HCT116 (cell line): ENCODE data around the gene RHBDF2. TPM values are rescaled to one million over a fixed set of nuclear protein-coding genes. Genes with fewer than 3 reads are reported as not detected.

Experiments used
- ATAC-seq: fragments of 200-7000 bp; cut with Tn5 transposase; 2 replicates; pipeline ENCODE4 v1.9.1; 2020; ENCODE audit warnings: mild to moderate bottlenecking, moderate library complexity
- BruUV-seq: library from RNA; stranded (reverse); fragments of 400-500 nt; replicated peaks from 2 replicates; lab custom pipeline; 2021; lab: Mats Ljungman, UMichigan
- CTCF ChIA-PET: fragments of 300-600 bp; sonication (Branson Sonifier 250); formaldehyde crosslinking; loops from one replicate; lab custom pipeline; 2021; ENCODE audit warnings: antibody characterized with exemption; lab: Charles Lee
- POLR2A ChIA-PET: fragments of 300-600, 350-600 bp; sonication (Branson Sonifier 250); formaldehyde crosslinking; loops from one replicate; lab custom pipeline; 2021; ENCODE audit warnings: antibody characterized with exemption; lab: Charles Lee
- RAD21 ChIA-PET, 2 experiments: fragments of 300-600 bp; sonication (Branson Sonifier 250); formaldehyde crosslinking; loops; one replicate each; lab custom pipeline; 2023; ENCODE audit warnings: low total read pairs in 2 of 2; ENCODE audit not compliant: uncharacterized antibody in 2 of 2, unreplicated experiment in 2 of 2, low non-redundant PET in 1 of 2; lab: Charles Lee
- DNase-seq: peaks from one replicate; pipeline ENCODE4 v3.0.0-alpha.2; 2010; ENCODE audit warnings: low read depth, low spot score
- H2AFZ ChIP-seq: fragments of 200-600 bp; shearing (Covaris generic), sonication (generic); 2 replicates; pipeline ENCODE4 v1.6.1; 2017; ENCODE audit warnings: low read depth, mixed run types, mixed read lengths, antibody characterized with exemption, low read length; ENCODE audit not compliant: poor library complexity, severe bottlenecking
- H3K27ac ChIP-seq: 2 replicates; pipeline ENCODE4 v1.5.1; 2012; ENCODE audit warnings: low read depth, low read length
- H3K27me3 ChIP-seq: fragments of 200-600 bp; sonication (generic); 2 replicates; pipeline ENCODE4 v1.6.1; 2016; ENCODE audit warnings: mixed run types, low read length, mixed read lengths; ENCODE audit not compliant: insufficient read depth
- H3K36me3 ChIP-seq, 2 experiments: fragments of 200-500 bp in 1 of 2; fragments of 200-600 bp in 1 of 2; sonication (Bioruptor generic) in 1 of 2; sonication (generic) in 1 of 2; 2 replicates each; pipeline versions ENCODE4 v1.5.1 to v1.6.1; 2014 to 2016; ENCODE audit warnings: low read length in 2 of 2, inconsistent platforms in 1 of 2, mixed read lengths in 1 of 2, mixed run types in 1 of 2; ENCODE audit not compliant: insufficient read depth in 2 of 2, control insufficient read depth in 1 of 2
- H3K4me1 ChIP-seq, 2 experiments: fragments of 200-600 bp in 1 of 2; sonication (generic) in 1 of 2; 2 replicates each; pipeline versions ENCODE4 v1.5.1 to v1.6.1; 2012 to 2017; ENCODE audit warnings: low read length in 2 of 2, inconsistent platforms in 1 of 2, mild to moderate bottlenecking in 1 of 2, mixed read lengths in 1 of 2, mixed run types in 1 of 2, moderate library complexity in 1 of 2; ENCODE audit not compliant: insufficient read depth in 2 of 2, control insufficient read depth in 1 of 2
- H3K4me2 ChIP-seq: fragments of 200-600 bp; sonication (generic); 2 replicates; pipeline ENCODE4 v1.6.1; 2017; ENCODE audit warnings: mixed run types, low read length, mixed read lengths
- H3K4me3 ChIP-seq, 2 experiments: fragments of 200-600 bp in 1 of 2; sonication (generic) in 1 of 2; replicated peaks in 1 of 2; 2 replicates each; pipeline ENCODE4 v1.5.1; 2011 to 2016; ENCODE audit warnings: low read length in 2 of 2, control low read depth in 1 of 2, low read depth in 1 of 2, mild to moderate bottlenecking in 1 of 2, mixed read lengths in 1 of 2, mixed run types in 1 of 2
- H3K79me2 ChIP-seq: fragments of 200-600 bp; sonication (generic); 2 replicates; pipeline ENCODE4 v1.6.1; 2017; ENCODE audit warnings: mild to moderate bottlenecking, mixed run types, low read length, moderate library complexity, mixed read lengths; ENCODE audit not compliant: insufficient read depth
- H3K9ac ChIP-seq: fragments of 200-600 bp; sonication (generic); 2 replicates; pipeline ENCODE4 v1.6.1; 2016; ENCODE audit warnings: low read length, mixed read lengths
- H3K9me2 ChIP-seq: fragments of 200-600 bp; sonication (generic), shearing (Covaris generic); 2 replicates; pipeline ENCODE4 v1.6.1; 2017; ENCODE audit warnings: mixed run types, mild to moderate bottlenecking, moderate library complexity; ENCODE audit not compliant: insufficient read depth
- H3K9me3 ChIP-seq, 2 experiments: fragments of 200-500 bp in 1 of 2; fragments of 200-600 bp in 1 of 2; sonication (Bioruptor generic) in 1 of 2; sonication (generic) in 1 of 2; 2 replicates each; pipeline ENCODE4 v1.6.1; 2014 to 2017; ENCODE audit warnings: low read length in 2 of 2, mixed read lengths in 2 of 2, inconsistent platforms in 1 of 2, low read depth in 1 of 2, mild to moderate bottlenecking in 1 of 2, mixed run types in 1 of 2, moderate library complexity in 1 of 2; ENCODE audit not compliant: control insufficient read depth in 1 of 2, insufficient read depth in 1 of 2
- H4K20me1 ChIP-seq: fragments of 200-600 bp; sonication (generic), shearing (Covaris generic); 2 replicates; pipeline ENCODE4 v1.6.1; 2017; ENCODE audit warnings: mixed run types, mild to moderate bottlenecking, moderate library complexity; ENCODE audit not compliant: insufficient read depth
- CBX3 ChIP-seq: IDR thresholded peaks from 2 replicates; pipeline ENCODE4 v1.6.1; 2012; ENCODE audit warnings: low read depth
- CEBPB ChIP-seq: IDR thresholded peaks from 2 replicates; pipeline ENCODE4 v1.6.1; 2012; ENCODE audit warnings: low read depth
- ELF1 ChIP-seq: IDR thresholded peaks from 2 replicates; pipeline ENCODE4 v1.6.1; 2012; ENCODE audit warnings: low read depth, borderline replicate concordance
- FOSL1 ChIP-seq: IDR thresholded peaks from 2 replicates; pipeline ENCODE4 v1.6.1; 2012; ENCODE audit warnings: low read depth
- JUND ChIP-seq: IDR thresholded peaks from 2 replicates; pipeline ENCODE4 v1.6.1; 2012
- POLR2AphosphoS5 ChIP-seq: IDR thresholded peaks from 2 replicates; pipeline ENCODE4 v1.6.1; 2011; ENCODE audit warnings: mild to moderate bottlenecking, low read depth, low read length, moderate library complexity
- SP1 ChIP-seq: IDR thresholded peaks from 2 replicates; pipeline ENCODE4 v1.6.1; 2012; ENCODE audit warnings: low read depth
- SRF ChIP-seq: IDR thresholded peaks from 2 replicates; pipeline ENCODE4 v1.6.1; 2012; ENCODE audit warnings: low read depth
- ZFX ChIP-seq: fragments of 450-650 bp; IDR thresholded peaks from 2 replicates; pipeline ENCODE4 v1.6.1; 2017
- intact Hi-C: fragments of 100-400 bp; cut with micrococcal nuclease; formaldehyde crosslinking; loops from 2 replicates; pipeline ENCODE4 v1.10.0; 2022
- total RNA-seq: library from RNA; stranded (reverse); gene quantifications from one replicate; pipeline ENCODE4 v1.2.1, GENCODE V29; 2021; ENCODE audit not compliant: unreplicated experiment
- TF ChIP-seq, protein P1 (sequence below): IDR thresholded peaks from 2 replicates; pipeline ENCODE4 v1.6.1; 2012; ENCODE audit warnings: low read depth
- TF ChIP-seq, protein P2 (sequence below), 3 experiments: fragments of 200-600 bp in 1 of 3; sonication (generic) in 1 of 3; IDR thresholded peaks in 2 of 3; conservative IDR thresholded peaks in 1 of 3; 2 replicates each; pipeline ENCODE4 v1.5.1; 2012 to 2017; ENCODE audit warnings: low read depth in 2 of 3, low read length in 2 of 3, antibody characterized with exemption in 1 of 3, borderline replicate concordance in 1 of 3, control low read depth in 1 of 3, mild to moderate bottlenecking in 1 of 3, mixed read lengths in 1 of 3, mixed run types in 1 of 3, moderate library complexity in 1 of 3; ENCODE audit not compliant: insufficient read depth in 1 of 3
- TF ChIP-seq, protein P3 (sequence below): IDR thresholded peaks from 2 replicates; pipeline ENCODE4 v1.6.1; 2012
- TF ChIP-seq, protein P4 (sequence below): IDR thresholded peaks from 2 replicates; pipeline ENCODE4 v1.6.1; 2011; ENCODE audit warnings: mild to moderate bottlenecking, low read length, moderate library complexity; ENCODE audit not compliant: insufficient replicate concordance; ENCODE audit errors: extremely low read depth

RHBDF2 gene
- total RNA-seq, 1 experiment from 2014 or later, result 61.1 TPM

DNA sequence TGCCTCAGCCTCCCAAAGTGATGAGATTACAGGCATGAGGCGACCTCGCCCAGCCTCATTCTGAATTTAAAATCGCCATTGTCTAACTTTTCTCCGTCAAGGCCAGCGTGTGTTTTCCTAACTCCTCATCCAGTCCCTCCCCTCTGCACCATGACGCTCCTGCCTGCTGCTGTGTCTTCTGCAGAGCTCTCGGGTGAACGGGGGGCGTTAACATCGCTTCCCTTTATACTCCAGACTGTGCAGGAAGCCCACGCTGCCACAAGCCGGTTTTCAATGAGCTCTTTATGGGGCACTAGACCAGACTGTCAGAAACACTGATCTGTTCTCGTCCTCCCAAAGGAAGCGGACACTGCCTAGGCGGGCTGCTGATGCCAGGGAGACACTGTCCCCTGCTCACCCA lies 20.6 kb downstream of the RHBDF2 start (continued):
- TF ChIP-seq, protein P1, sequence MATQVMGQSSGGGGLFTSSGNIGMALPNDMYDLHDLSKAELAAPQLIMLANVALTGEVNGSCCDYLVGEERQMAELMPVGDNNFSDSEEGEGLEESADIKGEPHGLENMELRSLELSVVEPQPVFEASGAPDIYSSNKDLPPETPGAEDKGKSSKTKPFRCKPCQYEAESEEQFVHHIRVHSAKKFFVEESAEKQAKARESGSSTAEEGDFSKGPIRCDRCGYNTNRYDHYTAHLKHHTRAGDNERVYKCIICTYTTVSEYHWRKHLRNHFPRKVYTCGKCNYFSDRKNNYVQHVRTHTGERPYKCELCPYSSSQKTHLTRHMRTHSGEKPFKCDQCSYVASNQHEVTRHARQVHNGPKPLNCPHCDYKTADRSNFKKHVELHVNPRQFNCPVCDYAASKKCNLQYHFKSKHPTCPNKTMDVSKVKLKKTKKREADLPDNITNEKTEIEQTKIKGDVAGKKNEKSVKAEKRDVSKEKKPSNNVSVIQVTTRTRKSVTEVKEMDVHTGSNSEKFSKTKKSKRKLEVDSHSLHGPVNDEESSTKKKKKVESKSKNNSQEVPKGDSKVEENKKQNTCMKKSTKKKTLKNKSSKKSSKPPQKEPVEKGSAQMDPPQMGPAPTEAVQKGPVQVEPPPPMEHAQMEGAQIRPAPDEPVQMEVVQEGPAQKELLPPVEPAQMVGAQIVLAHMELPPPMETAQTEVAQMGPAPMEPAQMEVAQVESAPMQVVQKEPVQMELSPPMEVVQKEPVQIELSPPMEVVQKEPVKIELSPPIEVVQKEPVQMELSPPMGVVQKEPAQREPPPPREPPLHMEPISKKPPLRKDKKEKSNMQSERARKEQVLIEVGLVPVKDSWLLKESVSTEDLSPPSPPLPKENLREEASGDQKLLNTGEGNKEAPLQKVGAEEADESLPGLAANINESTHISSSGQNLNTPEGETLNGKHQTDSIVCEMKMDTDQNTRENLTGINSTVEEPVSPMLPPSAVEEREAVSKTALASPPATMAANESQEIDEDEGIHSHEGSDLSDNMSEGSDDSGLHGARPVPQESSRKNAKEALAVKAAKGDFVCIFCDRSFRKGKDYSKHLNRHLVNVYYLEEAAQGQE, result no peak
- no peak for TF ChIP-seq ZFX
- TF ChIP-seq, all 23 proteins: peak for 0

DNA sequence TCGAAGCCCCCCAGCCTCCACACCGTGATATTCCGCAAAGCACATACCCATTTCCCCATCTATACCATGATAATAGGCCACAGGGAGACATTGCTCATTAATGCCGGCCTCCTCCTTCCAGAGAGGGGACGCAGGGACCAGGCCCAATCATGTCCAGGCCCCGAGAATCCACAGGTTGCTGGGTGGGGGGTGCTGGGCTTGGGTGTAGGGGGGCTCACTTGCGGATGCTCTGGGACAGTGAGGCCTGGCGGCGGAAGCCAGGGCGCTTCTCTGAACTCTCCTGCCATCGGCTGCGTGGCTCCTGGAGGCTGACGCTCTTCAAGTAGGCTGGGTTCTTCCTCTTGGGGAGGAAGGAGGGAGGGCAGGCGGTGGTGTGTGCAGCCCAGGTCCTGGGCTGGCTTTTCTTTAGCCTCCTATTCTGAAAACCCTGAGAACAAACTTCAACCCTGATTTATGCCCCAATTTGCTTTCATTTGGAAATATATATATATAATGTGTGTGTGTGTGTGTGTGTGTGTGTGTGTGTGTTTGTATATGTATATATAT lies 21.6 kb downstream of the RHBDF2 start:
- POLR2A ChIA-PET, result no interaction called here
- Histone ChIP-seq H3K36me3 (peaks cover 6 to 9% of the 10 kb centered on the region in 2 experiments; a peak in 2 of 4 replicates), H3K9ac (no peak overlapping the region), H2AFZ (no peak overlapping the region), H3K79me2 (no peaks in the 10 kb centered on the region), H3K27me3 (no peaks in the 10 kb centered on the region), H3K9me3 (no peaks in the 10 kb centered on the region), H3K4me2 (no peak overlapping the region), H3K27ac (no peak overlapping the region), H3K9me2 (no peaks in the 10 kb centered on the region), H3K4me3 (no peak overlapping the region), H4K20me1 (no peaks in the 10 kb centered on the region), H3K4me1 (peaks cover 4 to 13% of the 10 kb centered on the region in 2 experiments)
- DNase-seq (no peak), ATAC-seq (no peak)
- intact Hi-C loops, result no loop called here
- CTCF ChIA-PET, result no interaction called here
- no TSS peak for BruUV-seq
- RAD21 ChIA-PET, result no interaction called here
- TF ChIP-seq FOSL1 (no peak), CBX3 (no peak), SRF (no peak), CEBPB (no peak), POLR2AphosphoS5 (no peak), JUND (no peak), ELF1 (no peak), SP1 (no peak)
- TF ChIP-seq, protein P2, sequence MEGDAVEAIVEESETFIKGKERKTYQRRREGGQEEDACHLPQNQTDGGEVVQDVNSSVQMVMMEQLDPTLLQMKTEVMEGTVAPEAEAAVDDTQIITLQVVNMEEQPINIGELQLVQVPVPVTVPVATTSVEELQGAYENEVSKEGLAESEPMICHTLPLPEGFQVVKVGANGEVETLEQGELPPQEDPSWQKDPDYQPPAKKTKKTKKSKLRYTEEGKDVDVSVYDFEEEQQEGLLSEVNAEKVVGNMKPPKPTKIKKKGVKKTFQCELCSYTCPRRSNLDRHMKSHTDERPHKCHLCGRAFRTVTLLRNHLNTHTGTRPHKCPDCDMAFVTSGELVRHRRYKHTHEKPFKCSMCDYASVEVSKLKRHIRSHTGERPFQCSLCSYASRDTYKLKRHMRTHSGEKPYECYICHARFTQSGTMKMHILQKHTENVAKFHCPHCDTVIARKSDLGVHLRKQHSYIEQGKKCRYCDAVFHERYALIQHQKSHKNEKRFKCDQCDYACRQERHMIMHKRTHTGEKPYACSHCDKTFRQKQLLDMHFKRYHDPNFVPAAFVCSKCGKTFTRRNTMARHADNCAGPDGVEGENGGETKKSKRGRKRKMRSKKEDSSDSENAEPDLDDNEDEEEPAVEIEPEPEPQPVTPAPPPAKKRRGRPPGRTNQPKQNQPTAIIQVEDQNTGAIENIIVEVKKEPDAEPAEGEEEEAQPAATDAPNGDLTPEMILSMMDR (IDR thresholded peaks at IDR 0.05 in 2 of 3, conservative IDR thresholded peaks at IDR 0.05 in 1 of 3; ENCODE audit: borderline replicate concordance in 1 of 3, insufficient read depth in 1 of 3, low read depth in 2 of 3, low read length in 2 of 3), result no peak
- TF ChIP-seq, protein P3, sequence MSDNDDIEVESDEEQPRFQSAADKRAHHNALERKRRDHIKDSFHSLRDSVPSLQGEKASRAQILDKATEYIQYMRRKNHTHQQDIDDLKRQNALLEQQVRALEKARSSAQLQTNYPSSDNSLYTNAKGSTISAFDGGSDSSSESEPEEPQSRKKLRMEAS, result no peak
- TF ChIP-seq, protein P4, sequence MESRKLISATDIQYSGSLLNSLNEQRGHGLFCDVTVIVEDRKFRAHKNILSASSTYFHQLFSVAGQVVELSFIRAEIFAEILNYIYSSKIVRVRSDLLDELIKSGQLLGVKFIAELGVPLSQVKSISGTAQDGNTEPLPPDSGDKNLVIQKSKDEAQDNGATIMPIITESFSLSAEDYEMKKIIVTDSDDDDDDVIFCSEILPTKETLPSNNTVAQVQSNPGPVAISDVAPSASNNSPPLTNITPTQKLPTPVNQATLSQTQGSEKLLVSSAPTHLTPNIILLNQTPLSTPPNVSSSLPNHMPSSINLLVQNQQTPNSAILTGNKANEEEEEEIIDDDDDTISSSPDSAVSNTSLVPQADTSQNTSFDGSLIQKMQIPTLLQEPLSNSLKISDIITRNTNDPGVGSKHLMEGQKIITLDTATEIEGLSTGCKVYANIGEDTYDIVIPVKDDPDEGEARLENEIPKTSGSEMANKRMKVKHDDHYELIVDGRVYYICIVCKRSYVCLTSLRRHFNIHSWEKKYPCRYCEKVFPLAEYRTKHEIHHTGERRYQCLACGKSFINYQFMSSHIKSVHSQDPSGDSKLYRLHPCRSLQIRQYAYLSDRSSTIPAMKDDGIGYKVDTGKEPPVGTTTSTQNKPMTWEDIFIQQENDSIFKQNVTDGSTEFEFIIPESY, result no peak
- TF ChIP-seq, protein P1, result no peak
